Heart left ventricle (tissue), 13 donors: ENCODE measurements around the gene SP6.

Experiments
- POLR2A ChIP-seq, 2 donors: fragments of 450-650 bp; IDR thresholded peaks; one replicate each; pipeline ENCODE4 v1.6.1; 2017; ENCODE audit warnings: antibody characterized with exemption in 2 of 2, mild to moderate bottlenecking in 2 of 2, moderate library complexity in 2 of 2
- TF ChIP-seq, protein P1 (sequence below), 12 donors: fragments of 200-600 bp; sonication (generic) in 4 of 12; IDR thresholded peaks; one replicate each; pipeline versions ENCODE4 v1.5.0 to v1.8.0; 2018 to 2022; ENCODE audit warnings: antibody characterized with exemption in 12 of 12, mild to moderate bottlenecking in 5 of 12
- donor health status: ischemic (EF 13 %, LVEDD 7.1; RV severe dilation, severe dysfunction).
- donor health status: DM: no; HTN: yes; CAD: no.
- donor health status: DM: no; HTN: no; CAD: no.
- donor health status: ischemic (EF 25% LVEDD 6.9; RV normal size, moderate dysfunction).
- donor health status: ischemic (EF 25% LVEDD 5.7; RV mildly dilated, moderate dysfunction).
- donor health status: ischemic (EF 35%, LVEDD 5.7; RV mildly dilated, moderate dysfunction).
- donor health status: nonischemic (EF 11% LVEDD 7.7; RV severe dilation, severe dysfunction).
- donor health status: DM: yes; HTN: yes; CAD: no.
- donor health status: PGD.
- donor health status: ischemic (EF 29% LVEDD 5.4; RV normal size, mild dysfunction).
- donor health status: nonischemic (EF 23%, LVEDD 6.1; RV moderate dilation, normal function).

- TF ChIP-seq, protein P1, sequence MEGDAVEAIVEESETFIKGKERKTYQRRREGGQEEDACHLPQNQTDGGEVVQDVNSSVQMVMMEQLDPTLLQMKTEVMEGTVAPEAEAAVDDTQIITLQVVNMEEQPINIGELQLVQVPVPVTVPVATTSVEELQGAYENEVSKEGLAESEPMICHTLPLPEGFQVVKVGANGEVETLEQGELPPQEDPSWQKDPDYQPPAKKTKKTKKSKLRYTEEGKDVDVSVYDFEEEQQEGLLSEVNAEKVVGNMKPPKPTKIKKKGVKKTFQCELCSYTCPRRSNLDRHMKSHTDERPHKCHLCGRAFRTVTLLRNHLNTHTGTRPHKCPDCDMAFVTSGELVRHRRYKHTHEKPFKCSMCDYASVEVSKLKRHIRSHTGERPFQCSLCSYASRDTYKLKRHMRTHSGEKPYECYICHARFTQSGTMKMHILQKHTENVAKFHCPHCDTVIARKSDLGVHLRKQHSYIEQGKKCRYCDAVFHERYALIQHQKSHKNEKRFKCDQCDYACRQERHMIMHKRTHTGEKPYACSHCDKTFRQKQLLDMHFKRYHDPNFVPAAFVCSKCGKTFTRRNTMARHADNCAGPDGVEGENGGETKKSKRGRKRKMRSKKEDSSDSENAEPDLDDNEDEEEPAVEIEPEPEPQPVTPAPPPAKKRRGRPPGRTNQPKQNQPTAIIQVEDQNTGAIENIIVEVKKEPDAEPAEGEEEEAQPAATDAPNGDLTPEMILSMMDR (IDR thresholded peaks at IDR 0.05): no peak
- no peak for TF ChIP-seq POLR2A (IDR thresholded peaks at IDR 0.05)
These were observed 53.2 kb downstream of the SP6 start for GRCh38 chr17:47797797-47798196.
